SK-N-MC (cell line): ENCODE measurements around the gene AFAP1.
A peak's percentile ranks its signal among the peaks of the same experiment; 100 is the strongest.

Experiments used
- DNase-seq: peaks from one replicate; pipeline ENCODE4 v3.0.0-alpha.2; 2011; ENCODE audit warnings: low read depth, low spot score
- H3K27ac ChIP-seq: fragments of 200-600 bp; sonication (generic); 2 replicates; pipeline ENCODE4 v1.5.1; 2016; ENCODE audit warnings: mixed run types
- H3K36me3 ChIP-seq: fragments of 200-600 bp; sonication (generic); 2 replicates; pipeline ENCODE4 v1.6.1; 2017; ENCODE audit warnings: antibody characterized with exemption, low read length, mixed read lengths; ENCODE audit not compliant: insufficient read depth
- H3K4me3 ChIP-seq: fragments of 200-600 bp; sonication (generic); 2 replicates; pipeline ENCODE4 v1.5.1; 2016
- H3K9ac ChIP-seq: fragments of 200-600 bp; sonication (generic); 2 replicates; pipeline ENCODE4 v1.8.0; 2017; ENCODE audit warnings: mixed run types, mixed read lengths; ENCODE audit not compliant: insufficient read length
- H3K9me3 ChIP-seq: fragments of 200-600 bp; sonication (generic); 2 replicates; pipeline ENCODE4 v1.6.1; 2017; ENCODE audit warnings: low read depth, mild to moderate bottlenecking, antibody characterized with exemption, low read length, moderate library complexity, mixed read lengths
- EZH2 ChIP-seq: fragments of 200-600 bp; sonication (generic); IDR thresholded peaks from one replicate; pipeline ENCODE4 v1.6.1; 2017; ENCODE audit warnings: antibody characterized with exemption
- FOXP2 ChIP-seq: optimal IDR thresholded peaks from 2 replicates; pipeline ENCODE3; 2011; ENCODE audit warnings: mild to moderate bottlenecking, moderate library complexity; ENCODE audit not compliant: insufficient read depth; ENCODE audit errors: extremely low read length, control extremely low read depth
- POLR2AphosphoS5 ChIP-seq: IDR thresholded peaks from 2 replicates; pipeline ENCODE4 v1.6.1; 2012; ENCODE audit warnings: mild to moderate bottlenecking, low read depth, low read length, borderline replicate concordance

The AFAP1 gene

DNA sequence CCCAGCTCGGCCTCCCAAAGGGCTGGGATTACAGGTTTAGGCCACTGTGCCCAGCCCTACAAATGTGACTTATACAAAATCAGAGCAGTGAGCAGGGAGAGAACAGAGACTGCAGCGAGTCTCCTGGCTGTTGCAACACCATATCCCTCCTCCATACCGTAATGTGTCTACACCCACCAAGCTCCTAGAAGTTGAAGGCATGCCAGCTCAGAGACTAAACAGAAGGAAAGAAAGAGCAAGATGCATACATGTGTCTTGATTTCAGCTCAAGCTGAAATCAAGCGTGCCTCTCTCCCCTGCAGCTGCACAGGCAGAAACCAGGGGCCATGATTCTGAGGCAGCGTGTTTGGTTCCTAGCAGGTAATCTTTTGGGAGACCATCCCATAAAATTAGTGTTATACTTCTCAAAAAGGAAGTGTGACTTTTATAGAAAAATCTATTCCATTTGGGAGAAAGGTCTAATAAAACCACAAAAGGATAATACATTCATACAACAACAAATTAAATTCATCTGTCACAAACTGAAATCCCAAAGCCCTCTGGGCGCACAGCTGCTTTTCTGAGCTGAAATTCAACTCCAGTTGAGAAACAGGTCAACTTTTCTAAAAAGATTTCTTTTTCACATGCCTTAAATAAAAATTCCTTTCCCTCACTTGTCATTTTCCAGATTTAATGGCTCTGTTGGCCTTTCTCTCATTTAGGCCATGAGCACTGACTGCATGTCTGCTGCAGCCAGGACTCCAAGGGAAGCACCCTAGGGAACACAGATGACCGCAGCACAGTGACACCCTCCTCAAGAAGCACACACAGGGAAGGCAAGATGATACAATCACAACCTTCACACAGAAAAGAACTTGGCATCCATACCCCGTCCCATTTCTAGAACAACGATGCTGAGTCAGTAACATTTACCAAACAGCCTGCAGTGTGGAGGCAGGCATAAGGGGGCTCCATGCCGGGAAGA is 34.4 kb downstream of the AFAP1 start:
- no peaks in the 10 kb centered on the region for H3K9me3 ChIP-seq
- peak overlapping the region; percentile 20 for H3K9ac ChIP-seq
- peak; percentile 47 for DNase-seq
- H3K27ac ChIP-seq: peak overlapping the region; percentile 97
- H3K4me3 ChIP-seq: peak overlapping the region; percentile 67
- TF ChIP-seq FOXP2 (no peak), POLR2AphosphoS5 (no peak), EZH2 (no peak)
- H3K36me3 ChIP-seq: no peaks in the 10 kb centered on the region

DNA sequence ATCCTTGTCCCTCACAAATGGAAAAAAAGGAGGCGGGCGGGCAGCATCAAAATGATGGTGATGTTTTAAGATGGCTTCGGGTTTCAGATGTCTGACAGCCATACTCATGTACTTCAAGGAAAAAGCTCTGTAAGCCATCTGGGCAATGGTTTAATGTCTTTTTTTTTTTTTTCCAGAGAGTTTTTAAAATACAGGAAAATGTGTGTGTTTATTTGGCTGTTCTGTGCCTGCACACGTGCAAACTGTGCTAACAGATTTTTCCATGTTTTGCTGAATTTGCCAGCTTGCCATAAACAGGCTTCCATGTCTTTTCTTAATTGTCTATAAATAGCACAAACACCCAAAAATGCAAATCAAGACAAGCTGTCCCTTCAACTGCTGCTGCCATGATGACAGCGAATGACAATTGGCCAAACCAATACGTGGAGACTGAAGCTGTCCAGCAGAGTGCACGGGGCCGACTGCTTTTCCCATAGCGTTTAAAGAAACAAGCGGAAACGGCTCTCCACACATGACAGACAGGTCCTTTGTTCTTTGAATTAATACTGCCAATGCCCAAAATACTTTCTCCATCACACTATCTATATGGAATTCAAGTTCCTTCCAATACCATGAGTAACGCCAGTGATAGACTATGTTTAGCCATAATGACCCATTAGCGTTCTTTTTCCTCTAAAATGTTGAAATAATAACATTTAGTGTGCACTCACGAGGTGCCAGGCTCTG is 35.7 kb downstream of the AFAP1 start:
- no peak for TF ChIP-seq POLR2AphosphoS5
- no peak for TF ChIP-seq FOXP2
- TF ChIP-seq EZH2: no peak
- no peaks in the 10 kb centered on the region for H3K36me3 ChIP-seq
- H3K9me3 ChIP-seq: no peaks in the 10 kb centered on the region
- H3K27ac ChIP-seq: peak overlapping the region; percentile 97; the same call in 1 of the 2 replicates
- no peak overlapping the region for H3K4me3 ChIP-seq
- H3K9ac ChIP-seq: no peak overlapping the region
- no peak for DNase-seq

DNA sequence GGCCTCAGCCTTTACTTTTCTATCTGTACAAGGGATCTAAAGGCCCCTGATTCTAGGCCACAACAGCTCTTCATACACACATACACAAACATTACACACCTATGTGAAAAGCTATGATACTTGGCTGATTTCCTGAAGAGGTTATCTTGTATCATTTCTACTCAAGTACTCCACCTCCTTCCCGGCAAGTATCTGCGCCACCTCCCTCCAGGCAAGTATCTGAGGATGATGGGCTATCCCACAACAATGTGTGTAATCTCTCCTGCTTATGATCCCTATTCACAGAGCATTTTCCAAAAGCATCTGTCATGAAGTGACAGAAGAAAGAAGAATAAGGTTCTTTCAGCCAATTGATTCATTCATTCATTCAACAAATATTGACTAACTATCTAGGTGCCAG is 36.8 kb downstream of the AFAP1 start:
- no peaks in the 10 kb centered on the region for H3K36me3 ChIP-seq
- H3K4me3 ChIP-seq: no peak overlapping the region
- no peak for DNase-seq
- H3K27ac ChIP-seq: no peak overlapping the region
- TF ChIP-seq FOXP2: no peak
- no peak for TF ChIP-seq POLR2AphosphoS5
- TF ChIP-seq EZH2: no peak
- H3K9me3 ChIP-seq: no peaks in the 10 kb centered on the region
- no peak overlapping the region for H3K9ac ChIP-seq

DNA sequence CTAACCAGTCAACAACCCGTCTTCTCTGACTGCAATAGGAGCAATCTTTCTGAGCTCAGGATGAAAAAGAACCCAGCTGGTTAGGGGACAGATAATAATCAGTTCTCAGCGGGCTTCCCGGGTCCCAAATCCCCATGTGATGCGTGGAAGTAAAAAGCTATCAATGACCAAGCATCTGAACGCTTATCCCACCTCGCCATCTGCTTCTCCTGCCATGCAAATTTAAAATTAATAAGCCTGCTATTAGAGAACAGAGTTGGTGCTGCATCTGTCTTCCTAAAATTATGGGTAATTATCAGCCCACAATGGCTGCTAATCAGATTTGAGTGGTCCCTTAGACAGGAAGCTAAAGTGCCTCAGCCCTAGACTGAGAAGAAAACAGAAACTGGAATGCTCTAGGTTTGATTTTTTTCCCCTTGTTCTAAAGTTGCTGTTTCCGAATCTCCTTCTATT is 37.5 kb downstream of the AFAP1 start:
- H3K27ac ChIP-seq: no peak overlapping the region
- no peak for DNase-seq
- no peaks in the 10 kb centered on the region for H3K9me3 ChIP-seq
- H3K9ac ChIP-seq: no peak overlapping the region
- H3K36me3 ChIP-seq: no peaks in the 10 kb centered on the region
- no peak for TF ChIP-seq FOXP2
- TF ChIP-seq EZH2: no peak
- no peak for TF ChIP-seq POLR2AphosphoS5
- no peak overlapping the region for H3K4me3 ChIP-seq

DNA sequence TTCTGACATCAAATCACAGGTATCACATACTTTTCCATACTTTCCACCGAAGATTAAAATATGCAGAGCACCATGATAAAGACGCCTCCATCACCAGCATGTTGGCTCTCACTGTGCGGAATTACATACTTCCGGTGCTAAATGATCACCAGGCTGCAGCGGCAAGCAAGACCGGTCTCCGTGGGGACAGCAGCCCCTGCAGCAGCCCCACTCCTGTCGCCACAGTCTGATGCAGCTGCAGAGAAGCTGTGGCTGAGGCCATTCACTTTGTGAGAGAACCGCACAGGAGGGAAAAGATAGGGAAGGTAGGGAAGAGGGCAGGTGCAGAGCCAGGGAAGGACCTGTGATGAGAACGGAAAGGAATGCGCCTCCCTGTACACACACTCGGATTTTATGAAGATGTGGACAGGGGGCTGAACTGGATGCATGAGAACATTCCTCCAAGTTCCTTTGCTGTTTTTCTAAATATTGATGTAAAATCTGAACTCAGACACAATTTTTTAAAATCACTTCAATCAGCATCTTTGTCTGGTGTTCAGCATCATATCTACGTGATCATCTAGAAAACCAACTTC is 38.3 kb downstream of the AFAP1 start:
- H3K9ac ChIP-seq: no peak overlapping the region
- no peaks in the 10 kb centered on the region for H3K9me3 ChIP-seq
- DNase-seq: no peak
- H3K36me3 ChIP-seq: no peaks in the 10 kb centered on the region
- no peak overlapping the region for H3K27ac ChIP-seq
- no peak for TF ChIP-seq FOXP2
- no peak for TF ChIP-seq EZH2
- no peak for TF ChIP-seq POLR2AphosphoS5
- H3K4me3 ChIP-seq: no peak overlapping the region

DNA sequence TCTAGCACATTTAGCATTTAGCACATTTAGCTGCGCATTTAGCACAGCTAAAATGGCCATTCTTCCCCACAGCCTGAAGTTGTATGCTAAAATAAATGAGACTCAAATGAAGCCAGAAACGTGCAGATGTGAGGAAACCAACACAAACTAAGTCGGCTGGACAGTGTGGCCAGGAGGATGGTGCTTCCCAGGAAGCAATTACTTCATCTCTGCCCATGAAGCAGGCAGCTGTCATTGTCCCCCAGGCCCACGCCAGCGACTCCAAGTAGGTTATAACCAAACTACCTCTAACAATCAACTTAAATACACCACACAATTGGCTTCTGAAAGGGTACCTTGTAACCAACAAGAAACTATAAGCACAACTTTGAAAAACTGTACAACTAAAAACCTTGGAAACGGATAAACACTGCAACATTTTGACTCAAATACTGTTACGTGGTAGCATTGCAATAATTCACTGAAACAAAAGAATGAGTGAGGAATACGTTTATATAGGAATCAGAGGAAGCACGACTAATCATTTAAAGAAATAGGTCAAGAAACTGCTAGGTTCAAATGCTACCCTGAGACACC is 39.2 kb downstream of the AFAP1 start:
- Histone ChIP-seq H3K27ac (0 out of 2 replicates have a peak overlapping the region, but pooled peaks have one; percentile 25), H3K9me3 (no peaks in the 10 kb centered on the region), H3K4me3 (no peak overlapping the region), H3K9ac (no peak overlapping the region), H3K36me3 (no peaks in the 10 kb centered on the region)
- DNase-seq: no peak
- TF ChIP-seq EZH2 (no peak), POLR2AphosphoS5 (no peak), FOXP2 (no peak)

DNA sequence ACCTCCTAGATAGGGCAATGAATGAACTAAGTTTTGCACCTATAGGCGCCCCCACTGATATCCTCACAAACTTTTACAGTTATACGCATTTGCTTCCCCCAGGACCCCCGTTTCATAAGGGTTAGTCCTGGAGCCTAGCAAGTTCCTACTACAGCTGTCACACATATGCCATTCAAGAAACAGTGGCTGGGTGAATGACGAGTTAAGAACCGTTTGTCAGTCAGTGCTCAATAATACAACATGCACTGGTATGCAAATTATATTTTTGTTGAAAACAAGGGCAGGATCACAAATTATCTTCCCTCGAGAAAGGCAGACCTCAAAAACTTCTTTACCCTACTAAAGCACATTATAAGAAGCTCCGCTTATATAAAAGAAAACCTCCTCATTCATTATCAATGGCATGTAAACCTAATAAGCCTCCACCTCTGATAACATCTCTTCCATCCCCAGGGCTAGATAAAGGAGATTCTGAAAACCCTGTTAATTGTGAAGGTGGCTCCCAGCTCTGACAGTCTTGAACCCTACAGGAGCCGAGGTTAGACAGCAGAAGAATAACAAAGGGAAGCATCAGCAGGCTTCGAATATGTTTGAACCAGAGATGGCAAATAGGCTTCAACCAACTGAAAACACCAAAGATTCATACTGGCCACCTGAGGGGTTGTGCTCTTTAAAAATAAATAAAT is 40.3 kb downstream of the AFAP1 start:
- no peak for DNase-seq
- Histone ChIP-seq H3K27ac (no peak overlapping the region), H3K4me3 (no peak overlapping the region), H3K9me3 (no peaks in the 10 kb centered on the region), H3K36me3 (no peaks in the 10 kb centered on the region), H3K9ac (no peak overlapping the region)
- TF ChIP-seq EZH2: no peak
- no peak for TF ChIP-seq FOXP2
- TF ChIP-seq POLR2AphosphoS5: no peak

DNA sequence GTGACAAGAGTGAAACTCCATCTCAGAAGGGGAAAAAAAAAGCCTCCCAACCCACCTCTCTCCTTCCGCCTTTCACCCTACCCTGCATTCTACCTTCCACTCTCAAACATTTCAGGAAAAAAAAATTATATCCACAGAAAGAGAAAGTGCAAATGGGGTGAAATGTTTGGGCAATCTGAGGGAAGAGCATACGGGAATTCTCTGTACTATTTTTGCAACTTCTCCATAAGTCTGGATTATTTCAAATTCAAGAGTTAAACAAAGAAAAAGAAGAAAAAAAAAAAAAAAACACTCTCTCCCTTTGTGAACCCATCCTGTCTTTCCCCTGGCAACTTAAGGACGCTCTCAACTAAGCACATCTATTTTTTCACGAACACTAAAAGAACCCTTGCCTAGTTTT is 41.3 kb downstream of the AFAP1 start:
- no peak for DNase-seq

More for the DNA sequence above, 41.3 kb downstream of the AFAP1 start:
- no peaks in the 10 kb centered on the region for H3K36me3 ChIP-seq
- TF ChIP-seq EZH2: no peak
- TF ChIP-seq POLR2AphosphoS5: no peak
- TF ChIP-seq FOXP2: no peak
- no peak overlapping the region for H3K27ac ChIP-seq
- H3K9ac ChIP-seq: no peak overlapping the region
- no peaks in the 10 kb centered on the region for H3K9me3 ChIP-seq
- H3K4me3 ChIP-seq: no peak overlapping the region
